Testis (tissue), 3 donors: ENCODE measurements around the gene ARL5C. TPM values are rescaled to one million over a fixed set of nuclear protein-coding genes. Genes with fewer than 3 reads are reported as not detected.

Experiments used
- DNase-seq: peaks from one replicate; pipeline ENCODE4 v3.0.0-alpha.2; 2019
- H3K27ac ChIP-seq, 2 donors: fragments of 200-600 bp; sonication (generic); one replicate each; pipeline ENCODE4 v1.5.1; 2019
- H3K27me3 ChIP-seq: fragments of 200-600 bp; sonication (generic); one replicate; pipeline ENCODE4 v1.5.1; 2019
- H3K36me3 ChIP-seq: fragments of 200-600 bp; sonication (generic); one replicate; pipeline ENCODE4 v1.5.1; 2017; ENCODE audit warnings: low read depth; ENCODE audit errors: missing control alignments
- H3K4me1 ChIP-seq: fragments of 200-600 bp; sonication (generic); one replicate; pipeline ENCODE4 v1.5.1; 2019
- H3K4me3 ChIP-seq, 2 donors: fragments of 200-600 bp; sonication (generic); one replicate each; pipeline ENCODE4 v1.5.1; 2017 to 2019
- H3K9me3 ChIP-seq: fragments of 200-600 bp; sonication (generic); one replicate; pipeline ENCODE4 v1.5.1; 2017
- POLR2A ChIP-seq: fragments of 450-650 bp; IDR thresholded peaks from one replicate; pipeline ENCODE4 v1.6.1; 2017; ENCODE audit warnings: antibody characterized with exemption, mild to moderate bottlenecking, moderate library complexity
- WGBS, 2 donors: methylation state at CpG; one replicate each; pipeline ENCODE4 v1.1.5; 2018; 5-methylcytosine and 5-hydroxymethylcytosine counted together
- intact Hi-C: fragments of 100-400 bp; cut with DNase I; formaldehyde crosslinking; loops from one replicate; pipeline ENCODE4 v1.15.1; 2023; ENCODE audit warnings: low total_unique reads
- polyA plus RNA-seq: library from polyadenylated mRNA; stranded (reverse); fragments of 350-450 nt; fragmentation: Illumina TruSeq; extraction: RNeasy Lipid Tissue Mini Kit (QIAGEN cat#74804); gene quantifications from one replicate; pipeline ENCODE4 v1.2.3, GENCODE V29; 2014; ENCODE audit warnings: low read depth, low replicate concordance; ENCODE audit not compliant: insufficient read depth
- total RNA-seq, 2 donors: library from RNA; depleted of rRNA; stranded (reverse); fragments of >200 nt; gene quantifications; one replicate each; pipeline ENCODE4 v1.2.3, GENCODE V29; 2016
- TF ChIP-seq, protein P1 (sequence below), 3 experiments: fragments of 450-650 bp in 2 of 3; fragments of 200-600 bp in 1 of 3; sonication (generic) in 1 of 3; IDR thresholded peaks; one replicate each; pipeline ENCODE4 v1.5.1; 2016 to 2019; ENCODE audit warnings: antibody characterized with exemption in 3 of 3, mild to moderate bottlenecking in 2 of 3, moderate library complexity in 1 of 3

ARL5C gene
- total and polyA plus RNA-seq, 3 donors from 2014 or later, result not detected

DNA sequence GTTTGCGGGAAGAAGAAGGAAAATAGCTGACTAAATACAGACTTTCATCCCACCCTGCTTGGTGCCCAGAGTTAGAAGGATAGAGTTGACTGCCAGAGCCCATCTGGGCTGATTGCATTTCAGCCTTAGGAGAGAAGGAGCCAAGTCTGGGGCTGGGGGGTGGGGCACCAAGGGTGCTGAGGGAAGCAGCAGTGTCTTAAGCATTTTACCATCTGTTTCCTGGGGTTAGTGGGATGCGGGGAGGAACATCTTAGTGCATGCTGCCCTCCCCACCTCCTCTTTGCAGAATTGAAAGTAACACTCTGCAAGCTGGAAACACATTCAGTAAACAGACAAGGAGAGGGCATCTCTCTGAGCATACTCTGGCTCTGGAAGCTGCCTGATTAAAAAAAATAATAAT is 1.5 kb upstream of the ARL5C start:
- TF ChIP-seq POLR2A, result no peak
- TF ChIP-seq, protein P1, sequence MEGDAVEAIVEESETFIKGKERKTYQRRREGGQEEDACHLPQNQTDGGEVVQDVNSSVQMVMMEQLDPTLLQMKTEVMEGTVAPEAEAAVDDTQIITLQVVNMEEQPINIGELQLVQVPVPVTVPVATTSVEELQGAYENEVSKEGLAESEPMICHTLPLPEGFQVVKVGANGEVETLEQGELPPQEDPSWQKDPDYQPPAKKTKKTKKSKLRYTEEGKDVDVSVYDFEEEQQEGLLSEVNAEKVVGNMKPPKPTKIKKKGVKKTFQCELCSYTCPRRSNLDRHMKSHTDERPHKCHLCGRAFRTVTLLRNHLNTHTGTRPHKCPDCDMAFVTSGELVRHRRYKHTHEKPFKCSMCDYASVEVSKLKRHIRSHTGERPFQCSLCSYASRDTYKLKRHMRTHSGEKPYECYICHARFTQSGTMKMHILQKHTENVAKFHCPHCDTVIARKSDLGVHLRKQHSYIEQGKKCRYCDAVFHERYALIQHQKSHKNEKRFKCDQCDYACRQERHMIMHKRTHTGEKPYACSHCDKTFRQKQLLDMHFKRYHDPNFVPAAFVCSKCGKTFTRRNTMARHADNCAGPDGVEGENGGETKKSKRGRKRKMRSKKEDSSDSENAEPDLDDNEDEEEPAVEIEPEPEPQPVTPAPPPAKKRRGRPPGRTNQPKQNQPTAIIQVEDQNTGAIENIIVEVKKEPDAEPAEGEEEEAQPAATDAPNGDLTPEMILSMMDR (IDR thresholded peaks at IDR 0.05), result no peak
- Histone ChIP-seq H3K36me3 (no peaks in the 10 kb centered on the region), H3K9me3 (no peaks in the 10 kb centered on the region), H3K27ac (no peak overlapping the region), H3K4me1 (peaks cover 4% of the 10 kb centered on the region), H3K4me3 (no peak overlapping the region), H3K27me3 (no peaks in the 10 kb centered on the region)
- intact Hi-C loops, result no loop called here
- 48 to 57% methylated on average over 2 of the region's 2 CpGs for WGBS, 2 donors
- no peak for DNase-seq

DNA sequence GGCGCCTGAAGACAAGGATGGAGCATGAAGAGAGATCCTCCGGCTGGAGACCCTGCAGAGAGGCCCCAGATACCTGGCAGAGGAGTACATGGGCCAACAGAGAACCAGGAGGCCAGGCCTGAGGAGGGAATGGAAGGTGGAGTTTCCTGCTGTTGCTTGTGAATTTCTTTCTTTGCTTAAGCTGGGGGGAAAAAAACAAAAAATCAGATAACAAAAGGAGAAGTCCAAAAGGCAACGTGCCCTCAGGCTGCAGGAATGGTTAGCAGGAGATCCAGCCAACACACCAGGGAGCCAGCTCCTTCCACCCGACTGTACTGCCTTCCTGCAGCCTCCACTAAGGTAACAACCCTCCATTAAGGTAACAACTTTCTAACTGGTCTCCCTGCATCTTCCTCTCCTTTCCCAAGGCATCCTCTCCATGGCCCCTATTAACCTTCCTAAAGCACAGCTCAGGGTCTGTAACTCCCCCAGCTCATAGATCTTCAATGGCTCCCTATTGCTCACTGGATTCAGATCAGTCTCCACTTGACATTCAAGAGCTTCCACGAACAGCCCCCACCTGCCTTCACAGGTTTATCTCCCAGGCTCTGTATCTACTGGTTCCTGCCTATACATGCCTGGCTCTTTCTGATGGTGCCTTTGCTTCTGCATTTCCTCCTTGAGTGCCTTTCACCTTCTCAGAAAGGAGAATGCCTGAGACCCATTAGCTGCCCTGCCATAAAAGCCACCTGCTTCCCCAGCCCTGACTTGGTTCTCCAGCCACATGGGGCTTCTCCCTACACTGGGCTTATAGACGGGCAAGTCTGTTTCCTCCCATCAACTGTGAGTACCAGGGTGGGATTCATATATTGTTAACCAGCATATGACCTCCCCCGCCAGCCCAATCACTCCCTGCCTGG is 725 bp upstream of the ARL5C start:
- intact Hi-C loops, result no loop called here
- no peak overlapping the region for H3K4me3 ChIP-seq

DNA sequence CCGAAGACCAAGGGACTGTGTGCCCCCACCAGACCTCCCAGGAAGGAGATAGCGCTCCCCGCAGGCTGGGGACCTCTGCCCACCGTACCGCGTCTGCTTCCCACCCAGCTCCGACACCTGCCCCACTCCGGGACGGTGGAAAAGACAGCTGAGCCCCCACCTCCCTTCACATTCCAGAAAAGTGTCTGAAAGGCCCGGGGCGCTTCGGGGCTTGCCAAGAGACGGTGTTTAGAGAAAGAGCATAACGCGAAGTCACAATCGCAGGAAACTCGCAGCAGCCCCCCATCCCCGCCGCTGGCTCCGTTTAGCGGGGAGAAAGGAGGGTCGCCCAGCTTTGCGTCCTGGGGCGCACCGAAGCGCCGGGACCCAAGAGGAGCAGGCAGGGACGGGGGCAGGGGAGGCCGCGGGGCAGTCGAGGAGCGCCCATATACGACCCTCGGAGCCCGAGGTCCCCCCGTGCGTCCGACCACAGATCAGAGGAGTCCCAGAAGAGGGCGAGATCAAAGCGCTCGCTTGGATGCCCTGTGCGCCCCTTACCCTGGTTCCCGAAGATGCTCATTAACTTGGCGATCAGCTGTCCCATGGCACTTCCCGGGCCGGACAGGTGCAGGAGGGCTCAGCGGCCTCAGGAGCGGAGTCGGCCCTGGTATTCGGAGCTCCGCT is 652 bp downstream of the ARL5C start:
- Histone ChIP-seq H3K27me3 (no peaks in the 10 kb centered on the region), H3K9me3 (no peaks in the 10 kb centered on the region), H3K4me1 (peaks cover 4% of the 10 kb centered on the region), H3K4me3 (peak overlapping the region; percentile 36 to 43), H3K36me3 (no peaks in the 10 kb centered on the region), H3K27ac (no peak overlapping the region)
- DNase-seq, result no peak
- TF ChIP-seq POLR2A, result no peak
- TF ChIP-seq, protein P1 (IDR thresholded peaks at IDR 0.05), result no peak
- intact Hi-C loops, result no loop called here
- 3 to 20% methylated on average over 1 to 44 of the region's 51 CpGs for WGBS, 2 donors

More for the DNA sequence above, 725 bp upstream of the ARL5C start:
- WGBS, 2 donors, result 58 to 72% methylated on average over 7 of the region's 7 CpGs
- TF ChIP-seq, protein P1 (IDR thresholded peaks at IDR 0.05), result no peak
- TF ChIP-seq POLR2A, result no peak
- Histone ChIP-seq H3K27ac (no peak overlapping the region), H3K4me1 (peaks cover 4% of the 10 kb centered on the region), H3K36me3 (no peaks in the 10 kb centered on the region), H3K9me3 (no peaks in the 10 kb centered on the region), H3K27me3 (no peaks in the 10 kb centered on the region)
- DNase-seq, result no peak

DNA sequence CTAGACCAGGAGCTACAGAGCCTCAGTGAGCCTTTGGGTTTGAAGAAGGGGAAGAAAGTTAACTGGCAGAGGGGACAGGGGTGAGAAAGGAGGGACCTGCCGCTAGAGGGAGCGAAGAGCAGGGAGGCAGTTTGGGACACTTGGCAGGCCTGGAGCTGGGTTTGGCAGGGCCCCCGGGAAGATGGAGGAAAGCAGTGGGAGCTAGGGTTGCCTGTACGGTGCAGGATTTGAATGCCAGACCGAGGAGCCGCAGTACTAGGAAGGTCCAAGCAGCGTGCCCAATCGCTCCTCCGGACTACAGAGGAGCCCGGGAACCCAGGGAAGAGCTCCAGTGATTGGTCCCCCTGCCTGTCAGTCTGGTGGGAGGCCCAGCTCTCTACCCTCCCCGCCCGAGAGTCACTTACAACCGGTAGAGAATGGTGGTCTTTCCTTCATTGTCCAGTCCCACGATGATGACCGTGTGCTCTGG is 1.3 kb downstream of the ARL5C start:
- H3K36me3 ChIP-seq, result no peaks in the 10 kb centered on the region
- no peaks in the 10 kb centered on the region for H3K9me3 ChIP-seq
- H3K27ac ChIP-seq, result no peak overlapping the region
- peaks cover 4% of the 10 kb centered on the region for H3K4me1 ChIP-seq
- peak; percentile 82 for DNase-seq
- H3K27me3 ChIP-seq, result no peaks in the 10 kb centered on the region
- intact Hi-C loops, result no loop called here
- WGBS, 2 donors, result 0% methylated on average over 11 to 13 of the region's 15 CpGs
- TF ChIP-seq POLR2A, result no peak
- TF ChIP-seq, protein P1 (IDR thresholded peaks at IDR 0.05), result peak; percentile 28 to 71 (median 56)
- H3K4me3 ChIP-seq, result peak overlapping the region; percentile 36 to 43
